NCI-H748 treated with DMSO at 0.1 percent for 48 hours (cell line): ENCODE data around the gene BAG5.

Source experiments
- DNase-seq: peaks from one replicate; lab custom pipeline; 2025; lab: John Stamatoyannopoulos, UW

Gene BAG5

GRCh38 chr14:103546652-103547454, 15.6 kb downstream of the BAG5 start:
- DNase-seq = peak; percentile 24

DNA sequence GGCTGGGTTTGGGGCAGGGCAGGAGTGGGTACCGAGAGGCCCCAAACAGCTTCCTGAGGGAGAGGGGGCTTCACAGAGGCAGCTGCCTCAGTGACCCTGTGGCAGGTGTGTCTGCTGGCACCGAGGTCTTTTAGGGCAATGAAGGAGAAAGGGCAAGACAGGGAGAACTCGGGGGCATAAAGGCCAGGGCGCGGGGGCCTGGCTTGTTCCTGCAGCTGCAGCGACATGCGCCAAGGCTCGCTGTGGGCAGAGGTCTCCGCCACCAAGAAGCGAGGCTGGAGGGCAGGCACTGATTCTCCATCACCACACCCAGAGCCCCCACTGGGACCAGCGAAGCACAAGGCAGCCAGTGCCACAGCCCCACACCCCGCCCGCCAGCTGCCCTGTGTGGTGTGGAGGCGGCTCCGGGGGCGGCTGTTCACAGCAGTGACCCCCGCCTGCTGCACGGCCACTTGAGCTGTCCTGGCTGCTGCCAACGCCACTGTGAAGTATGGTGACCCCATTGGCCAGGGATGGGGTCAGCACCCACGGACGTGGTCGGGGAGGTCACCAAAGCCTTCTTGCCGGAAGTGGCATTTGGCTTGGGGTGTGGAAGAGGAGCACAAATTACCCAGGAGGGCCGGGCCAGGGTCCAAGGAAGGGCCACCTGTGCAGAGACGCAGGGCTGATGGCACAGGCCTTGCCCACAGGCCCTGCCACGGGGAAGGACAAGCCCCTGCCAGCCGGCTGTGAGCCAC, 16.4 kb downstream of the BAG5 start:
- DNase-seq = no peak

DNA sequence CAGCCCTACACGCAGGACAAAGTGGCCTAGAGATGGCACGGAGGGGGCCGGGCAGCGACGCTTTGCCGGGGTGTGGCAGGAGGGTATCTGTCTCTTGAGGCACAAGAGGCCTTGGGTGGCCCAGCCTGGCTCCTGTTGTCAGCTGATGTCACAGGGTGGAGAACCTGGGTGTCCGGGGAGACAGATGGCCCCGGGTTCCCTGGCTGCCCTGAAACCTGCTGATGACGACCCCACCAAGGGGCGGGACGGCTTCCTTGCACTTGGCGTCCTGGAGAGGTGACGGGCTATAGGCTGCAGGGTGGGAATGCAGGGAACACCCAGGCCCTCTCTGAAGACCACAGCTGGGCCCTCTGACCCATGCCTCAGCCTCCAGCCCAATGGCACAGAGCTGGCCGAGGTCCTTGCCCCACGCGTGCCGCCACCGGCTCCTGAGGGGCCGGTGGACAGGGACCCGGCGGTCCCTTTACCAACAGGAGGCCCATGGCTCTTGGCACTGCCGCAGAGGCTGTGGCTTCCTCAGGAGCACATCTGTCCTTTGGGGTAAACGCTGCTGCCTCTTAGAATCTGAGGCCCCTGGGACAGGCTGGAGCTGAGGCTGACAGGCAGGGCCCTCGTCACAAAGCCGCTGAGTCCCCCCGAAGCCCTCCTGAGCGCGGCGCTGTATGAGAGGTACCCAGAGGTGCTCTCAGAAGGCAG, 17.1 kb downstream of the BAG5 start:
- no peak for DNase-seq

DNA sequence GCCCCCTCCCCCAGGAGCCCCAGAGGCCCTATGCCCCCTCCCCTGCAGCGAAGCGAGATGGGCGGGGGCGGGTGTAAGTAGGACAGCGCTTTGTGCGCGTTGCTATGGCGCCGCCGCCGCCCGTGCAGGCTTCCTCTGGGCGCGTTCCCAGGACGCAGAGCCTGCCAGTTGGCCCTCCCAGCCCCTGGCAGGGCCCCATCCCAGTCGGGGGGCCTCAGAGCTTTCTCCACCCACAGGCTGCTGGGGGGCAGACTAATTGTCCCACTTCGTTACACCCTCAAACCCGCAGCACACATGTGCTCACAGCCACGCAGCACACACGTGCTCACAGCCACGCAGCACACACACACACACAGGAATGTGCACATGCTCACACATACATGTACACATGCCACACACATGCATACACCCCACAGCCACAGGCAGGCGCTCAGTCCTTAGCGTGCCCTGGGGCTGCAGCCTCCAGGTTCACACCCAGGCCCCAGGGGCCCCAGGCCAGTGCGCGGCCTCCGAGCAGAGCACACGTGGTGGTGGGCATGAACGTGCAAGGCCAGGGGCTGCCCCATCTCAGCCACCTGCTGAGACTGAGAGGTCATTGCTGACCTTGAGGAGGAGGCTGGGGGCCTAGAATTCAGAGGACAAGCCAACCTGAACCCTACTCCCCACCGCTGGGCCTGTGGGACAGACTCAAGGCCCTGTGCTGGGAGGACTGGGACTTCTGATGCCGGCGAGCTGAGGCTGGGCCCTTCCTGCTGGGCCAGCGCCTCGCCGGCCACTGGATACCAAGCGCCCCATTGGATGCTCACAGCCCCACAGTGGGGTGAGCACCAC, 17.9 kb downstream of the BAG5 start:
- no peak for DNase-seq

DNA sequence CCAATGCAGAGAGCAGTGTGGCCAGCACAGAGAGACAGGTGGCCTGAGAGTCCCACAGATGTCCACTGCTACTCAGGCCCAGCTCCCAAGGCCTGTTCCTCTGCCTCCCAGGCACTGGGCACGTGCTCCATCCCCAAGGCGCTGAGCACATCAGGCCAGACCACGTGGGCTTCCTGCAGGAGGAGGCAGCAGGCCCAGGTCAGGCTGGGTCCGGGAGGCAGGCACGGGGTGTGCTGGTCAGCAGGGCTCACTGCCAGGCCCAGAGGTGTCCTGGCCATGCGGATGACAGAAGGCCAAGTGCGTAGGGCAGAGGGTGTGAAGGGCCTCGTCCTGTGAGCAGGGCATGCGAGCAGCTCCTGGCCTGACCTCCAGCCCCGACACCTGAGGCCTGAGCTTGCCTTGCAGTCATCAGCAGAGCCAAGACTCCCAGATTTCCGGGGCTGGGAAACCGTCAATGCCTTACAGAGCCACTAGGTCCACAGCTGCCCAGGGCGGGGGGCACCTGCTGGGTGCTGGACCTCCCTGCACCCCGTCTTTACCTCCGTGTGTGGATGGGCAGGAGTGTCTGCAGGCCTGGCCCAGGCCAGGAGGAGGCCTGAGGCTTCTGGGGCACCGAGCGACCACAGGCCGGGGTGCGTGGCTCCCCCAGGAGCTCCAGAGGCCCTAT, 18.6 kb downstream of the BAG5 start:
- DNase-seq = no peak

DNA sequence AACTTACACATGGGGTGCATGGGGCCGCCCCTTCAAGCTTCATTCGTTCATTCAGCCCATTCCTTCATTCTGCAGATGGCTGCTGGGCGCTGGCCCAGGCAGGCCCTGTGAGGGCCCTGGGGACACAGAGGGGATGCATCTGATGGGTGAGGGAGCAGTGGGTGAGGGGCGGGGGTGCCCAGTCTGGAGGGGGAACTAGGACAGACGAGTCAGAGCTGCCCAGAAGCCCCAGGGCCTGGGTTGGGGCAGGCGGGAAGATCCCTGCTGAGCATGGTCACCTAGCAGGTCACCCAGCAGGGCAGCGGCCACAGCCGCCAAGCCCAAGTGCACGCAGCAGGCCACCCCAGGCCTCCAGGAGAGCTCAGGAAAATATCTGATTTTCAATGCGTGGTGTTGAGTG, 19.3 kb downstream of the BAG5 start:
- no peak for DNase-seq

DNA sequence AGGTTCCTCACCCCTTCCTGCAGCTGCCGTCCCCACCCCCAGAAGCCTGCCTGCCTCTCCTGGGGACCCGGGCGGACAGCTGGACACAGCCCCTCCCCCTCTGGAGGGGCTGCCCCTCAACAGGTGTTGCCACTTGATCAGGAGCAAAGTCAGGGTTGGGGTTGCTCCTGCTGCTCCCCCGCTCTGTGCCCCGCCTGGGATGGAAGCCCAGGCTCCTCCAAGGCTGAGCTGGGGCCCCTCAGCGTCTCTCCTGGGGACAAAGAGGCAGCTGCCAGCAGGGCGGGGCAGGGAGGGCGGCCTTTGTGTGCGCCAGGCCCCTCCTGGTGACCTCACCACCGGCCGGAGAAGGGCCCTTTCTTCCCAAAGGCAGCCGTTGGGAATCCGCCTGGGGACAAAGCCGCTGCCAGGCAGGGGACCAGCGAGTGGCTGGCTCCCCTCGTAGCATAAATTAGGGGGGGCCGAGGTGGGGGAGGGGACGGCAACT, 19.8 kb downstream of the BAG5 start:
- no peak for DNase-seq

DNA sequence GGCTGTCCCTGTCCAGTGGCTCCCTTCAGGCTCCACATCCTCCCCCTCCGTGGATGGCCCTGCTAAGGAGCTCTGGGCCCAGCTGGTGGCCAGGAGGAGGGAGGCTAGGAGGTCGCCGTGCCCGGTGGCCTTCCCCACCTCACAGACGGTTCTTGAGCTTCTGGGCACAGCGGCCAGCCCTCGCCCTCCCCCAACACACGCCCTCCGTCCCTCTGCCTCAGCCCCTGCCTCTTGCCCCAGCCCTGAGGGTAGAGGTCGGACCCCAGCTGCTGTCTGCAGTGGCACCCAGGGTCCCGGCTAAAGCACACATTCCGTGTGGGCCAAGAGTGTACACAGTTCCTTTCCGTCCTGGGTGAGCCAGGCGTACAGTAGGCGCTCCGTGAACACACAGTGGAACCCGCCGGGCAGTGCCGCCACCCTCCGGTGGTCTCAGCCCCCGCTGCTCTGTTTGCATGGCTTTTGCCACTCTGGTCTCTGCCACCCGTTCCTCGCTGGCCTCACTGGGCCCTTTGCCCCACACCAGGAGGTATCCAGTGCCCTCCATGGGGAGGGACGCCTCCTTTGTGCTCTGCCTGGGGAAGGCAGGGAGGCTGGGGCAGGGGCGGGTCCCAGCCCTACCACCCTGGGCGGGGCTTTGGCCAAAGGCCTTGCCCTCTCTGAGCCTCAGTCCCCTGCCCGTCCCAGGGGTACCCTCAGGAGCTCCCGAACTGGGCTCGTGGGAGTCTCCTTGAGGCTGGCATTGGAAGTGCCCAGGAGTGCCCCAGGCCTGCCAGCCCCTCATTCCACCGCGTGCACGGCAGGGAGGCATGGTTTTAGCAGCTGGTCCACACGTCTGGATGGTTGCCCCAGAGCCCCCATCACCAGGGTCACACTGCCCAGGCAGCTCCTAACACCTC, 20.5 kb downstream of the BAG5 start:
- no peak for DNase-seq

- DNase-seq = no peak
These were observed 21.4 kb downstream of the BAG5 start for GRCh38 chr14:103540821-103541708.

GRCh38 chr14:103539056-103539825, 23.2 kb downstream of the BAG5 start:
- DNase-seq = no peak

GRCh38 chr14:103538291-103539055, 24.0 kb downstream of the BAG5 start:
- DNase-seq = no peak

GRCh38 chr14:103537175-103537990, 25.1 kb downstream of the BAG5 start:
- no peak for DNase-seq

GRCh38 chr14:103536693-103537092, 25.8 kb downstream of the BAG5 start:
- DNase-seq = no peak

DNA sequence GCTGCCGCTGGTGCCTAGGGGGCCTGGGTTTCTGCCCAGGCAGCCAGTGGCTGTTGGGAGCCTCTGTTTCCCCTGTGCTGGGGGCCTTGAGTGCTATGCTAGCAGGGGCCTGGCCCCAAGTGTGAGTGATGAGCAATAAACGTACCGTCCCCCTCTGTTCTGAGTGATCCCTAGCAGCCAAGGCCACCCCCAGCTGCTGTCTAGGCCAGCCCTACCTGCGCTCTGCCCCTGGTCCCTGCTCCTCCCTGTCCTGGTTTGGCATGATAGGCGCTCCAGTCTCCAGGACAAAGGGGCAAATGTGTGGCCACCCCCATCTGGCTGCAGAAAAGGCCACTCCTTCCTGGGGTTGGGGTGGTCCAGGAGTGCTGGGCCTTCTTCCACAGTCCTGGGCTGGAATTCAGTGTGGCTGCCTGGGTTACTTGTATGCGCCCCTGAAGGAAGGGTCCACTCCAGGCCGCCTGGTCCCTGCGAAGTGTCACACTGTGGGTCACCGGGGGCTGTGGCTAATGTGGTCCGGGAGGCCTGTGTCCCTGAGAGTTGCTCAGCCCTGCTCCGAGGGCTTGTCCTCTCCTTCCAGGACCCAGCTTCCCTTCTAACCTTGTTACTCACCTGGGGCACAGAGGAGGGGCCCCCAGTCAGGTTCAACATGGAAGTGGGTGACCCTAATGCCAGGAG, 26.4 kb downstream of the BAG5 start:
- DNase-seq = no peak

GRCh38 chr14:103535081-103535890, 27.2 kb downstream of the BAG5 start:
- DNase-seq = no peak
